OCI-LY1 (cell line): ENCODE results near the gene PIM1.

Experiments used
- CTCF ChIP-seq: fragments of 200-600 bp; sonication (generic), shearing (Covaris generic); IDR thresholded peaks from 2 replicates; pipeline ENCODE4 v1.5.1; 2017; ENCODE audit warnings: mild to moderate bottlenecking, antibody characterized with exemption, low read length, moderate library complexity, mixed read lengths
- EZH2 ChIP-seq: fragments of 200-600 bp; sonication (generic), shearing (Covaris generic); IDR thresholded peaks from 2 replicates; pipeline ENCODE4 v1.8.0; 2017; ENCODE audit warnings: borderline replicate concordance, mixed run types, mild to moderate bottlenecking, antibody characterized with exemption, low read length, moderate library complexity, mixed read lengths

DNA sequence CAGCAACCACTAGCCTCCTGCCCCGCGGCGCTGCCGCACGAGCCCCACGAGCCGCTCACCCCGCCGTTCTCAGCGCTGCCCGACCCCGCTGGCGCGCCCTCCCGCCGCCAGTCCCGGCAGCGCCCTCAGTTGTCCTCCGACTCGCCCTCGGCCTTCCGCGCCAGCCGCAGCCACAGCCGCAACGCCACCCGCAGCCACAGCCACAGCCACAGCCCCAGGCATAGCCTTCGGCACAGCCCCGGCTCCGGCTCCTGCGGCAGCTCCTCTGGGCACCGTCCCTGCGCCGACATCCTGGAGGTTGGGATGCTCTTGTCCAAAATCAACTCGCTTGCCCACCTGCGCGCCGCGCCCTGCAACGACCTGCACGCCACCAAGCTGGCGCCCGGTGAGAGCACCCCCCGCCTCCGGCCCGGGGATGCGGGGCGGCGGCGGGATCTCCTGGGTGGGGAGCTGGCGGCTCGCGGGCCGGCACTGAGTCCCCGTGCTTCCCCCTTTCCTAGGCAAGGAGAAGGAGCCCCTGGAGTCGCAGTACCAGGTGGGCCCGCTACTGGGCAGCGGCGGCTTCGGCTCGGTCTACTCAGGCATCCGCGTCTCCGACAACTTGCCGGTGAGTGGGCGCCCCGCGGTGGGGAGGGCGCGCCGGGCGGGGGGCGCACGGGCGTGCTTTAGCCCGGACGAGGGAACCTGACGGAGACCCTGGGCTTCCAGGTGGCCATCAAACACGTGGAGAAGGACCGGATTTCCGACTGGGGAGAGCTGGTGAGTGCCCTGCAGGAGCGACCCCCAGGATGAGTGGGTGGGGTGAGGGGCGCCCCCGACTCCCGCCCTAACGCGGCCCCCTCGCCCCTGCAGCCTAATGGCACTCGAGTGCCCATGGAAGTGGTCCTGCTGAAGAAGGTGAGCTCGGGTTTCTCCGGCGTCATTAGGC, 585 bp downstream of the PIM1 start:
- no peak for TF ChIP-seq CTCF
- TF ChIP-seq EZH2 = no peak
